Hepatocyte (in vitro differentiated cells): ENCODE measurements around the gene SLC44A1.

Experiments
- CTCF ChIP-seq: fragments of 200-600 bp; sonication (generic); IDR thresholded peaks from 2 replicates; pipeline ENCODE4 v1.5.1; 2016; ENCODE audit warnings: antibody characterized with exemption, mild to moderate bottlenecking; ENCODE audit not compliant: poor library complexity
- EZH2 ChIP-seq: fragments of 200-600 bp; sonication (generic); IDR thresholded peaks from 2 replicates; pipeline ENCODE4 v1.6.1; 2016; ENCODE audit warnings: antibody characterized with exemption, mild to moderate bottlenecking, borderline replicate concordance
- EZH2phosphoT487 ChIP-seq: fragments of 200-600 bp; sonication (generic); IDR thresholded peaks from one replicate; pipeline ENCODE4 v1.6.1; 2018; ENCODE audit warnings: antibody characterized with exemption, mild to moderate bottlenecking, low read depth, moderate library complexity; ENCODE audit not compliant: unreplicated experiment, severe bottlenecking

DNA sequence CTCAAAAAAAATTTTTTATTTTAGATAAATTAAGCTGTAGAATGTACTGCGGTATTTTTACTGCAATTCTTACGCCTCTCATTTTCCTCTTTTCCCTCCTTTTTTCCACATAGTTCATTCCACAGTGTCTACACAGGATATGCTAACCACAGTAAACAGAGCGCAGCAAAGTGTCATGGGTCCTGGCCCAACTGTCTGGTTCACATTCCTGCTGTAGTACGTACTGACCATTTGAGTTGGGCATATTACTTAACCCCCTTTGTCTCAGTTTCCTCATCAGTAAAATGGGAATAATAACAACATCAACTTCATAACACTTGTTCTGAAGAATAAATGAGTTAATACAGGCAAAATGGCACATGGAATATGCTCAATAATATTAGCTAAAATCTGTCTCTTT lies 41.6 kb downstream of the SLC44A1 start:
- no peak for TF ChIP-seq CTCF
- no peak for TF ChIP-seq EZH2
- no peak for TF ChIP-seq EZH2phosphoT487
